K562 (cell line): Measurements from ENCODE around the gene EDN2. TPM values are rescaled to one million over a fixed set of nuclear protein-coding genes. Genes with fewer than 3 reads are reported as not detected.

Source experiments
- ATAC-seq: fragments of 200-7000 bp; cut with Tn5 transposase; 3 replicates; pipeline ENCODE4 v1.9.1; 2020; ENCODE audit warnings: moderate library complexity
- BruUV-seq: library from RNA; stranded (reverse); fragments of 400-500 nt; replicated peaks from 2 replicates; lab custom pipeline; 2021; lab: Mats Ljungman, UMichigan
- CTCF ChIA-PET: fragments of 300-600 bp; formaldehyde crosslinking; extraction: SDS; loops from one replicate; lab custom pipeline; 2021; ENCODE audit warnings: low intra/inter-chr PET ratio; lab: Yijun Ruan, JAX
- POLR2A ChIA-PET: fragments of 300-600, 350-650 bp; sonication (Branson Sonifier 250); formaldehyde crosslinking; extraction: SDS; loops from one replicate; lab custom pipeline; 2021; ENCODE audit warnings: antibody characterized with exemption, inconsistent platforms; lab: Yijun Ruan, JAX
- DNase-seq, 4 experiments: peaks; one replicate each; pipeline versions ENCODE4 v3.0.0 to v3.0.0-alpha.2; 2011 to 2018; ENCODE audit warnings: low spot score in 3 of 4, mixed read lengths in 3 of 4; ENCODE audit errors: extremely low read depth in 1 of 4
- FAIRE-seq: peaks from 2 replicates; lab custom pipeline; 2011; peaks lifted over from hg19 to GRCh38; lab: Jason Lieb, UNC
- H2AFZ ChIP-seq: 2 replicates; pipeline ENCODE4 v1.6.0; 2011; ENCODE audit warnings: low read depth, low read length, control low read depth, inconsistent platforms
- H3K27ac ChIP-seq: fragments of 200-600 bp; 3 replicates; pipeline ENCODE4 v1.8.0; 2011; ENCODE audit warnings: low read depth, mild to moderate bottlenecking, control low read depth, inconsistent platforms, low read length, moderate library complexity, mixed read lengths; ENCODE audit errors: extremely low read depth
- H3K27me3 ChIP-seq, 2 experiments: fragments of 300-600 bp in 1 of 2; 2 replicates in 1 of 2; 3 replicates in 1 of 2; pipeline versions ENCODE4 v1.6.0 to v1.8.0; 2011; ENCODE audit warnings: inconsistent platforms in 2 of 2, low read length in 2 of 2, mild to moderate bottlenecking in 1 of 2, mixed read lengths in 1 of 2, moderate library complexity in 1 of 2; ENCODE audit not compliant: control insufficient read depth in 2 of 2, insufficient read depth in 2 of 2
- H3K36me3 ChIP-seq: fragments of 300-600 bp; 3 replicates; pipeline ENCODE4 v1.8.0; 2011; ENCODE audit warnings: mild to moderate bottlenecking, low read length, inconsistent platforms; ENCODE audit not compliant: control insufficient read depth, insufficient read depth
- H3K4me1 ChIP-seq, 2 experiments: fragments of 200-600 bp in 1 of 2; replicated peaks in 1 of 2; 2 replicates in 1 of 2; 3 replicates in 1 of 2; pipeline versions ENCODE4 v1.5.1 to v1.8.0; 2011; ENCODE audit warnings: inconsistent platforms in 2 of 2, low read length in 2 of 2, mild to moderate bottlenecking in 1 of 2, mixed read lengths in 1 of 2, moderate library complexity in 1 of 2; ENCODE audit not compliant: control insufficient read depth in 2 of 2, insufficient read depth in 2 of 2
- H3K4me2 ChIP-seq: 2 replicates; pipeline ENCODE4 v1.6.1; 2011; ENCODE audit warnings: low read length, control low read depth, inconsistent platforms, mixed read lengths; ENCODE audit not compliant: insufficient read depth
- H3K4me3 ChIP-seq: fragments of 200-600 bp; sonication (generic), shearing (Covaris generic); 2 replicates; pipeline ENCODE4 v1.5.1; 2016; ENCODE audit warnings: control low read depth, inconsistent platforms
- H3K79me2 ChIP-seq: fragments of 200-600 bp; 3 replicates; pipeline ENCODE4 v1.8.0; 2011; ENCODE audit warnings: low read length, inconsistent platforms; ENCODE audit not compliant: control insufficient read depth, insufficient read depth
- H3K9ac ChIP-seq, 2 experiments: 2 replicates each; pipeline versions ENCODE4 v1.6.0 to v1.6.1; 2011; ENCODE audit warnings: low read depth in 2 of 2, low read length in 2 of 2, control low read depth in 1 of 2, inconsistent platforms in 1 of 2, mild to moderate bottlenecking in 1 of 2, mixed read lengths in 1 of 2; ENCODE audit not compliant: insufficient read depth in 1 of 2
- H3K9me1 ChIP-seq: one replicate; pipeline ENCODE4 v1.6.0; 2011; ENCODE audit warnings: inconsistent platforms, mild to moderate bottlenecking, low read length, moderate library complexity; ENCODE audit not compliant: control insufficient read depth, insufficient read depth
- H3K9me3 ChIP-seq: replicated peaks from 2 replicates; pipeline ENCODE4 v1.5.1; 2011; ENCODE audit warnings: low read depth, low read length, inconsistent platforms; ENCODE audit not compliant: control insufficient read depth, insufficient read depth
- H4K20me1 ChIP-seq: replicated peaks from 2 replicates; pipeline ENCODE4 v1.6.1; 2011; ENCODE audit warnings: low read length, inconsistent platforms, mixed read lengths; ENCODE audit not compliant: control insufficient read depth, insufficient read depth
- BHLHE40 ChIP-seq: IDR thresholded peaks from 2 replicates; pipeline ENCODE4 v1.6.1; 2011; ENCODE audit warnings: low read length, improper control_type of control experiment
- CBX5 ChIP-seq: IDR thresholded peaks from 2 replicates; pipeline ENCODE4 v1.6.1; 2014; ENCODE audit warnings: low read depth, borderline replicate concordance
- FUS ChIP-seq: fragments of 200-400 bp; formaldehyde crosslinking; optimal IDR thresholded peaks from 2 replicates; pipeline ENCODE3; 2017; ENCODE audit warnings: low read depth, low read length
- HMG20A ChIP-seq: fragments of 450-650 bp; formaldehyde crosslinking; conservative IDR thresholded peaks from 2 replicates; pipeline ENCODE4 v1.4.0; 2020; ENCODE audit warnings: mild to moderate bottlenecking, mixed read lengths
- PHB2 ChIP-seq: fragments of 450-650 bp; IDR thresholded peaks from 2 replicates; pipeline ENCODE4 v1.6.1; 2017; ENCODE audit warnings: low read depth
- POLR2B ChIP-seq: fragments of 450-650 bp; IDR thresholded peaks from 2 replicates; pipeline ENCODE4 v1.6.1; 2018; ENCODE audit warnings: low read depth; ENCODE audit not compliant: partially characterized antibody
- PURB ChIP-seq: sonication (generic); formaldehyde crosslinking; IDR thresholded peaks from 2 replicates; pipeline ENCODE4 v1.9.0; 2021; ENCODE audit warnings: low read depth, mild to moderate bottlenecking, missing genetic modification reagents
- SIRT6 ChIP-seq: IDR thresholded peaks from one replicate; pipeline ENCODE4 v1.6.1; 2012; ENCODE audit warnings: low read depth, mild to moderate bottlenecking, control low read depth, inconsistent platforms, low read length, moderate library complexity
- TFE3 ChIP-seq: fragments of 450-650 bp; formaldehyde crosslinking; IDR thresholded peaks from 2 replicates; pipeline ENCODE4 v1.4.0; 2020; ENCODE audit warnings: mild to moderate bottlenecking, mixed read lengths
- ZBTB17 ChIP-seq: fragments of 450-650 bp; formaldehyde crosslinking; IDR thresholded peaks from 2 replicates; pipeline ENCODE4 v1.4.0; 2020; ENCODE audit warnings: mild to moderate bottlenecking
- ZNF354B ChIP-seq: fragments of 250-450 bp; sonication (Bioruptor Pico); IDR thresholded peaks from 2 replicates; pipeline ENCODE4 v1.4.0; 2020
- ZNF668 ChIP-seq: fragments of 250-450 bp; sonication (Bioruptor Pico); IDR thresholded peaks from 2 replicates; pipeline ENCODE4 v1.8.0; 2022; ENCODE audit warnings: mild to moderate bottlenecking, inconsistent platforms
- ZNF77 ChIP-seq: fragments of 250-450 bp; sonication (Bioruptor Pico); IDR thresholded peaks from 2 replicates; pipeline ENCODE4 v1.5.0; 2020
- ZNF780A ChIP-seq: fragments of 250-450 bp; sonication (Bioruptor Pico); IDR thresholded peaks from 2 replicates; pipeline ENCODE4 v1.5.0; 2021; ENCODE audit warnings: mild to moderate bottlenecking
- ZSCAN29 ChIP-seq: fragments of 450-650 bp; IDR thresholded peaks from 2 replicates; pipeline ENCODE4 v1.6.1; 2017
- ZSCAN32 ChIP-seq: fragments of 450-650 bp; formaldehyde crosslinking; IDR thresholded peaks from 2 replicates; pipeline ENCODE4 v1.4.0; 2020; ENCODE audit warnings: mild to moderate bottlenecking, moderate library complexity
- WGBS: fragments of 100-300 bp; shearing (Covaris generic); methylation state at CpG from one replicate; pipeline ENCODE4 v1.1.6; 2016; ENCODE audit warnings: low coverage, mixed read lengths; ENCODE audit not compliant: insufficient coverage; ENCODE audit errors: missing lambda C conversion rate; 5-methylcytosine and 5-hydroxymethylcytosine counted together
- in situ Hi-C: fragments of 300-500 bp; cut with MboI; formaldehyde crosslinking; loops from 4 replicates; pipeline ENCODE4 v1.15.0; 2018; ENCODE audit warnings: inconsistent platforms, mixed read lengths
- intact Hi-C: fragments of 100-400 bp; cut with micrococcal nuclease; formaldehyde crosslinking; loops from 2 replicates; pipeline ENCODE4 v1.14.2; 2022
- polyA plus RNA-seq, 8 experiments: library from polyadenylated mRNA; depleted of rRNA in 4 of 8; stranded (reverse) in 5 of 8; unstranded in 3 of 8; fragments of >200 nt; fragmentation: Nextera tagmentation in 2 of 8; fragmentation: Illumina TruSeq in 1 of 8; extraction: Ambion mirVana in 2 of 8; extraction: Trizol in 1 of 8; gene quantifications; 2 replicates each; pipeline versions ENCODE4 v1.2.1 to v1.2.3, GENCODE V29; 2011 to 2014; ENCODE audit warnings: inconsistent platforms in 1 of 8, missing spikeins in 1 of 8
- total RNA-seq, 7 experiments: library from RNA; depleted of rRNA in 6 of 7; stranded (reverse); fragments of >200 nt in 6 of 7; fragmentation: Illumina TruSeq in 2 of 7; extraction: Trizol in 2 of 7; gene quantifications; 2 replicates each; pipeline versions ENCODE4 v1.2.1 to v1.2.3, GENCODE V29; 2011 to 2021; ENCODE audit warnings: low replicate concordance in 1 of 7

Gene EDN2
- total and polyA plus RNA-seq, 9 of the 15 experiments (the other 6 are each of a cell fraction or from before 2014, with no cell fraction given), result not detected

- under 1% methylated on average over 10 of the region's 10 CpGs for WGBS
- Histone ChIP-seq H4K20me1 (0 out of 2 replicates have a peak, but pooled peaks cover 8% of the 10 kb centered on the region), H3K9me1 (no peaks in the 10 kb centered on the region), H3K9me3 (no peaks in the 10 kb centered on the region; the same call in 1 of the 2 replicates), H3K36me3 (no peaks in the 10 kb centered on the region), H3K79me2 (no peaks in the 10 kb centered on the region), H3K4me3 (no peak overlapping the region), H3K4me2 (no peak overlapping the region), H3K9ac (no peak overlapping the region), H3K27me3 (peaks cover 15 to 51% of the 10 kb centered on the region in 2 experiments; a peak in 4 of 5 replicates), H3K27ac (no peak overlapping the region), H2AFZ (no peak overlapping the region), H3K4me1 (peaks cover 0 to 5% of the 10 kb centered on the region in 2 experiments; a peak in 1 of 5 replicates)
- in situ Hi-C loops (no loop called here), intact Hi-C loops (no loop called here)
- TF ChIP-seq ZBTB17 (CRISPR knock-in tag), result no peak
- ATAC-seq (no peak), DNase-seq (no peak), FAIRE-seq (no peak)
- POLR2A ChIA-PET, result interaction anchor here (0.6 to 0.9 kb wide), 2 partner anchors 10 to 18 kb away, joined by 3 read pairs; no protein-coding TSS in a partner anchor
- no TSS peak for BruUV-seq
- CTCF ChIA-PET, result no interaction called here
Observed at GRCh38 chr1:41523071-41523470, 38.6 kb upstream of the EDN2 start.

DNA sequence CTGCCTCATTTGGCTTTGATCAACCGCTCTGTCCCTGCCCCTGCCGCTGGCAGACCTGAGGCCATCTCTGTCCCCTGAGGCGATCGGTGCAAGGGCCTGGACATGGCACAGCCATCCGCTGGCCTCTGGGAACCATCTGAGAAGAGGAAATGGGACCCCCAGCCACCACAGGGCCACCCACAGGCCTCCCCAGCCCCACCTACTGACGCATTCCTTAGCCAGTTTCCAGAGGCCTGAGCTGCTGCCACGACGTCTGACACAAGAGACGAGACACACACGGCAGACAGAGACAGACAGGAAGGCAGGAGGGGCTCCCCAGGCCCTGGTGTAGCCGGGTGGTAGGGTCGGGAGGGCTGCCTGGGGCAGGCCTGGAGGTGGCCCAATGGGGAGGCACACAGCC is 37.3 kb upstream of the EDN2 start:
- Histone ChIP-seq H3K4me3 (no peak overlapping the region), H3K36me3 (no peaks in the 10 kb centered on the region), H3K4me1 (peaks cover 0 to 6% of the 10 kb centered on the region in 2 experiments; a peak in 2 of 5 replicates), H3K79me2 (no peaks in the 10 kb centered on the region), H4K20me1 (0 out of 2 replicates have a peak, but pooled peaks cover 12% of the 10 kb centered on the region), H3K9ac (no peak overlapping the region)
- no peak for FAIRE-seq
- WGBS, result 1% methylated on average over 12 of the region's 12 CpGs
- DNase-seq, result no peak
- intact Hi-C loops, result no loop called here
- POLR2A ChIA-PET, result no interaction called here
- TF ChIP-seq POLR2B (no peak), ZNF668 (CRISPR knock-in tag) (no peak), SIRT6 (no peak), BHLHE40 (no peak), ZSCAN29 (no peak), ZNF780A (no peak), TFE3 (no peak), ZNF354B (no peak), FUS (no peak), ZSCAN32 (CRISPR knock-in tag) (no peak), ZNF77 (CRISPR knock-in tag) (no peak), CBX5 (no peak), PHB2 (no peak), PURB (no peak), HMG20A (CRISPR knock-in tag) (no peak)
- TF ChIP-seq, all 486 proteins: peak for 0
- ATAC-seq, result no peak
- in situ Hi-C loops, result no loop called here
- Histone ChIP-seq H2AFZ (no peak overlapping the region), H3K9me3 (no peaks in the 10 kb centered on the region; the same call in 1 of the 2 replicates), H3K4me2 (no peak overlapping the region), H3K27me3 (peaks cover 22 to 63% of the 10 kb centered on the region in 2 experiments; a peak in 4 of 5 replicates), H3K9me1 (no peaks in the 10 kb centered on the region), H3K27ac (no peak overlapping the region)
- no TSS peak for BruUV-seq
- CTCF ChIA-PET, result no interaction called here
